Measurements from ENCODE around the gene ATP5IF1.

The ATP5IF1 gene

DNA sequence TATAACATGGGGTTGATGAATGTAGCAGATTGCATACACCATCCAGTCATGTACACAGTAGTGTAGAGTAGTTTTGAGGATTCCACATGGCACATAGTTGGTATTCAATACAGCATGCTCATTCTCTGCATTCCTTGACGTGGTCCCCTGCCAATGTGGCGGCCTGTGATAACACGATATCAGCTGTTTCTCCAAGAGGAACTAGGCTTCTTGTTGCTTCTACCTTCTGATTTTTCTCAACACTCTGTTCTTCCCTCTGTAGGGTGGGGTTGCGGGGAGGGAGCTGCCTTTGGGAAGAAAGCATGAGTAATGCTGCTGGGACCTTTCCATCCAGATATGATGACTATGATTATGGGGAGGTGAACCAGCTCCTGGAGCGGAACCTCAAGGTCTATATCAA lies 42.8 kb downstream of the ATP5IF1 start:
- TF ChIP-seq POLR2AphosphoS5 (IDR thresholded peaks at IDR 0.05; ENCODE audit: low read depth, low read length) (no peak), TAF1 (IDR thresholded peaks at IDR 0.05; ENCODE audit: low read depth, low read length) (no peak), PAX5 (IDR thresholded peaks at IDR 0.05; ENCODE audit: insufficient read depth, low read length, severe bottlenecking) (no peak), SPI1 (IDR thresholded peaks at IDR 0.05; ENCODE audit: low read depth, low read length) (no peak), POU2F2 (IDR thresholded peaks at IDR 0.05; ENCODE audit: low read depth, low read length) (no peak), POLR2A (IDR thresholded peaks at IDR 0.05; ENCODE audit: low read depth, low read length) (no peak)
- DNase-seq (ENCODE audit: insufficient read length, low spot score) (no peak), FAIRE-seq (no peak)

DNA sequence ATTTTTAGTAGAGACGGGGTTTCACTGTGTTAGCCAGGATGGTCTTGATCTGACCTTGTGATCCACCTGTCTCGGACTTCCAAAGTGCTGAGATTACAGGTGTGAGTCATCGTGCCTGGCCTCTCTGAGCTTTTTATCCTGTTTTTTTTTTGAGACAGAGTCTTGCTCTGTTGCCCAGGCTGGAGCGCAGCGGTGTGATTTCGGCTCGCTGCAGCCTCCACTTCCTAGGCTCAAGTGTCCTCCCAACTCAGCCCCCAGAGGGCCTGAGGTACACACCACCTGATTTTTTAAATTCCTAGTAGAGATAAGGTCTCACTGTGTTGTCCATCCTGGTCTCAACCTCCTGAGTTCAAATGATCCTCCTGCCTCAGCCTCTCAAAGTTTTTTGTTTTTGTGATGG lies 43.8 kb downstream of the ATP5IF1 start:
- DNase-seq (ENCODE audit: insufficient read length, low spot score) (no peak), FAIRE-seq (no peak)
- TF ChIP-seq POLR2A (IDR thresholded peaks at IDR 0.05; ENCODE audit: low read depth, low read length) (no peak), POU2F2 (IDR thresholded peaks at IDR 0.05; ENCODE audit: low read depth, low read length) (no peak), PAX5 (IDR thresholded peaks at IDR 0.05; ENCODE audit: insufficient read depth, low read length, severe bottlenecking) (no peak), SPI1 (IDR thresholded peaks at IDR 0.05; ENCODE audit: low read depth, low read length) (no peak), POLR2AphosphoS5 (IDR thresholded peaks at IDR 0.05; ENCODE audit: low read depth, low read length) (no peak), TAF1 (IDR thresholded peaks at IDR 0.05; ENCODE audit: low read depth, low read length) (no peak)

DNA sequence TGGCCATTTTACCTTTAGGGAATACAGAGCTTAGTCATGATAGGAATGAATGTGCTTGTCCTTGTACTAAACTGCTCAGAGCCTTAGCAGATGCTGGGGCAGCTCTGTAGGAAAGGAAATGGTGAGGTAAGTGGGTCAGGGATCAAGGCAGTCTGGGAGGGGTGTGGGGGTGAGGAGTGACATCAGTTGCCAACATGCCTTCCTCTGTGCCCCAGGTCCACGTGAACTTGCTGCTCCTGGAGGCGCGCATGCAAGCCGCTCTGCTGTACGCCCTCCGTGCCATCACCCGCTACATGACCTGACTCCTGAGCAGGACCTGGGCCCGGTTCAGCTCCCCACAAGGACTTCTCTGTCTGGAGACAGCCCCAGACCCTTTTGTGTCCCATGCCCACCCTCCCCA lies 44.6 kb downstream of the ATP5IF1 start:
- no peak for DNase-seq (ENCODE audit: insufficient read length, low spot score)
- FAIRE-seq = no peak

DNA sequence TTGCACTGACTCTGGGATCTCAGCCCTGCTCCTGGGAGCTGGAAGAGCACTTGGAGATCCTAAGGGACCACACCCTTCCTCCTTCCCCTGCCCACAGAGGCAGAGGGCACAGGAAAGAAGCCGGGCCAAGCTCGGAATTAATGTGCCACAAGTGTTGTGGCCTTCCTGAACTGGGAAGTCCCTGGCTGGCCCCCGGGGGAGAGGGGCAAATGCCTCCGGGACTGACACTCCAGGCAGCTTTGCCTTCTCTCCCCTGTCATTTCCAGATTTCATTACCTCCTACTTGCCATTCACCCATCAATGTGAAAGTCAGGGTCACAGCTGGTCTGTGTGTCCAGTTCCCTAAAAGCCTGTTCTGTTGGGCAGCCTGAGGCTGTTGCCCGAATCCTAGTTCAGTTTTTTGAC lies 45.1 kb downstream of the ATP5IF1 start:
- FAIRE-seq (no peak), DNase-seq (ENCODE audit: insufficient read length, low spot score) (no peak)

More for the DNA sequence above, 44.6 kb downstream of the ATP5IF1 start:
- TF ChIP-seq POLR2AphosphoS5 (IDR thresholded peaks at IDR 0.05; ENCODE audit: low read depth, low read length) (no peak), PAX5 (IDR thresholded peaks at IDR 0.05; ENCODE audit: insufficient read depth, low read length, severe bottlenecking) (no peak), POU2F2 (IDR thresholded peaks at IDR 0.05; ENCODE audit: low read depth, low read length) (no peak), POLR2A (IDR thresholded peaks at IDR 0.05; ENCODE audit: low read depth, low read length) (no peak), SPI1 (IDR thresholded peaks at IDR 0.05; ENCODE audit: low read depth, low read length) (no peak), TAF1 (IDR thresholded peaks at IDR 0.05; ENCODE audit: low read depth, low read length) (no peak)

DNA sequence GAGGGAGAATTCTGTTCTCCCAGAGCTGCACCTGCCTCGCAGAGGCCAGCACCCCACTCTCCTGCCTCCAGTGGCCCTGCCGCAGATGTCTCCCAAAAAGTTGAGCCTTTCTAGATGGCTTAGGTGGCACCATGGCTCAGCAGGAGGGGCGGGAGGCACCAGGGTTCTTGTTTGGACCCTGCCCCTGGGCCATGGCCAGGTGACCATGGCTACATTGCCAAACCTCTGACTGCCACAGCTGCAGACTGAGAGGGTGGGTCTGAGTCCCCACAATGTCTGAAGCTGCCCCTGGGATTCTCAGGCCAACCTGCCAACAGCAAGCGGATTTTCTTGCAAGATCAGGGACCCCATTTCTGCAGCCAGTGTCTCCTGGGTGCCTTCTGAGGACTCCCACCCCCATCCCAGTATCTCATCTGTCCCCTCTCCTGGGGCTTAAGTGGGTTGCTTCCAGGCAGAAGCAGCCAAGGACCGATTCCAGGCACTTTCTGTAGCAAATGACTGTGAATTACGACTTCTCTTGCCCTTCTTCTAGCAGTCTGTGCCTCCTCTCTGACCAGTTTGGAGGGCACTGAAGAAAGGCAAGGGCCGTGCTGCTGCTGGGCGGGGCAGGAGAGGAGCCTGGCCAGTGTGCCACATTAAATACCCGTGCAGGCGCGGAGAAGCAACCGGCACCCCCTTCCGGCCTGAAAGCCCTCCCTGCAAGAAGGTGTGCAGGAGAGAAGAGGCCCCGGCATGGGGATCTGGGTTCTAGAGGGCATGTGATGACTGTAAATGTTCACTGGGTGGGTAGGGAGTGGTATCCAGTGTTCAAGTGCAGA lies 45.9 kb downstream of the ATP5IF1 start:
- FAIRE-seq = no peak
- no peak for TF ChIP-seq PAX5 (IDR thresholded peaks at IDR 0.05; ENCODE audit: insufficient read depth, low read length, severe bottlenecking)
- TF ChIP-seq POLR2A (IDR thresholded peaks at IDR 0.05; ENCODE audit: low read depth, low read length) = no peak
- no peak for TF ChIP-seq POU2F2 (IDR thresholded peaks at IDR 0.05; ENCODE audit: low read depth, low read length)
- no peak for TF ChIP-seq TAF1 (IDR thresholded peaks at IDR 0.05; ENCODE audit: low read depth, low read length)
- TF ChIP-seq SPI1 (IDR thresholded peaks at IDR 0.05; ENCODE audit: low read depth, low read length) = no peak
- no peak for TF ChIP-seq POLR2AphosphoS5 (IDR thresholded peaks at IDR 0.05; ENCODE audit: low read depth, low read length)
- no peak for DNase-seq (ENCODE audit: insufficient read length, low spot score)

More for the DNA sequence above, 45.1 kb downstream of the ATP5IF1 start:
- TF ChIP-seq POU2F2 (IDR thresholded peaks at IDR 0.05; ENCODE audit: low read depth, low read length) (no peak), PAX5 (IDR thresholded peaks at IDR 0.05; ENCODE audit: insufficient read depth, low read length, severe bottlenecking) (no peak), SPI1 (IDR thresholded peaks at IDR 0.05; ENCODE audit: low read depth, low read length) (no peak), POLR2A (IDR thresholded peaks at IDR 0.05; ENCODE audit: low read depth, low read length) (no peak), TAF1 (IDR thresholded peaks at IDR 0.05; ENCODE audit: low read depth, low read length) (no peak)

DNA sequence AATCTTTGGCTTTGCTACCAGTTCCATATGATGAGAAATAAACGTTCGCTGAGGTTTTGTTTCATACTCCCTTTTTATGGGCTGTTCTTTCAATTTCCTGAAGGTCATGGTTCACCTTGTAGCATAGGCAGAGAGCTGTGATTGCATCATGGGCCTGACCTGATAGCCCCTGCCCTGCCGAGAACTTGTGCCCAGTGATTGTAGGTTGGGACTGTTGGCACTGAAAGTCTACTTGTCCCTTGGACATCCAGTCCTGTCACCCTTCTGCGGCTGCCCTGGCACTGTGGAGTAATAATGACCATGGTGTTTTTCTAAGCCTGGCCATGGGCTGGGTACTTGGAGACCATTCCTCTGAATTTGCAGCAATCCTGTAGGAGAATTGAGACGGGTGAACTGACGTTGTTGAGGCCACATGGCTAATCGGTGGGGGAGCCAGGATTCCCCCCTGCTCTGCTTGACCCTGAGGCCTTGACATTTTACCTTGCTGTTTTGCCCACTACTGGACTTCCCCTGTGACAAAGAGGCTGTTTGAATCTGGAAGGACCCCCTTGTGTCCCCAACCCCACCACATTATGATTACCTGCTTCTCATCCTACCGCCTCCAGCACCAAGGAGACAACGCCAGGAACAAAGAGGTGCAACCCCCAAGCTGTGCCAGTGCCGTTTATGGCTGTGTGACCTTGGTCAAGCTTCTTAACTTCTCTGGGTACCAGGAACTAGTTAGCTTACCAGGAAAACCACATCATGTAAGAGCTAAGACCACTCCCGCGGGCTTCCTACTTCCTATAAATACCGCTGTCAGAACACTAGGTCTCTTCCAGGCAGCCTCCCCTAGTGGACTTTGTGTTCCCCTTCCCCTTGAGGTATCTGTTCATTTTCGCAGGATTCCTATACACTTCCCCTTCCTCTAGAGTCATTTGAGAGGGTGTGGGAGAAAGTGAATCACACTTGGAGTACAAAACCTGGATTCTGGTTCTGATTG lies 46.8 kb downstream of the ATP5IF1 start:
- FAIRE-seq = no peak
- no peak for DNase-seq (ENCODE audit: insufficient read length, low spot score)
- TF ChIP-seq SPI1 (IDR thresholded peaks at IDR 0.05; ENCODE audit: low read depth, low read length) (no peak), POLR2A (IDR thresholded peaks at IDR 0.05; ENCODE audit: low read depth, low read length) (no peak), PAX5 (IDR thresholded peaks at IDR 0.05; ENCODE audit: insufficient read depth, low read length, severe bottlenecking) (no peak), TAF1 (IDR thresholded peaks at IDR 0.05; ENCODE audit: low read depth, low read length) (no peak), POU2F2 (IDR thresholded peaks at IDR 0.05; ENCODE audit: low read depth, low read length) (no peak), POLR2AphosphoS5 (IDR thresholded peaks at IDR 0.05; ENCODE audit: low read depth, low read length) (no peak)

DNA sequence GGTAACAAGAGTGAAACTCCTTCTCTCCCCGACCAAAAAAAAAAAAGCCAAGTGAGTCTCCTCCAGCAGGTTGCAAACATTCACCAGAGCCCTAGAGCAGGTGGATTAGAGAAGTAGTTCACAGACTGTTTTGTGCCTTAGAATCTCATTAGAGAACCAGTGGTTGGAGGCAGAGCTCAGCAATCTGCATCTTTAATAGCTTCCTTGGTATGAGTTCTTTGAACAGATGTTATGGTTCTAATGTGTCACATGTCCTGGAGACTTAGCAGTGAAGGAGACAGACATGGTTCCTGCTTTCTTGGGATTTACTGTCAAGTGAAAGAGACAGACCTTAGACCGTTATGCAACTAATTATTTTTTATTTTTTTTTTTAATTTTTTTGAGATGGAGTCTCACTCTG lies 50.2 kb downstream of the ATP5IF1 start:
- no peak for DNase-seq (ENCODE audit: insufficient read length, low spot score)
- TF ChIP-seq POLR2AphosphoS5 (IDR thresholded peaks at IDR 0.05; ENCODE audit: low read depth, low read length) = no peak
- no peak for TF ChIP-seq PAX5 (IDR thresholded peaks at IDR 0.05; ENCODE audit: insufficient read depth, low read length, severe bottlenecking)
- TF ChIP-seq POU2F2 (IDR thresholded peaks at IDR 0.05; ENCODE audit: low read depth, low read length) = no peak
- no peak for TF ChIP-seq POLR2A (IDR thresholded peaks at IDR 0.05; ENCODE audit: low read depth, low read length)
- no peak for TF ChIP-seq TAF1 (IDR thresholded peaks at IDR 0.05; ENCODE audit: low read depth, low read length)
- TF ChIP-seq SPI1 (IDR thresholded peaks at IDR 0.05; ENCODE audit: low read depth, low read length) = no peak
- no peak for FAIRE-seq

Data from GM12891 (cell line).